OCI-LY1 (cell line): ENCODE data around the gene TSPAN2.

Experiments
- H2AFZ ChIP-seq: fragments of 200-600 bp; sonication (generic), shearing (Covaris generic); 2 replicates; pipeline ENCODE4 v1.6.0; 2014; ENCODE audit warnings: antibody characterized with exemption, mild to moderate bottlenecking, low read length
- H3F3A ChIP-seq: fragments of 200-600 bp; sonication (generic), shearing (Covaris generic); 2 replicates; pipeline ENCODE4 v1.6.0; 2014; ENCODE audit warnings: mild to moderate bottlenecking, antibody characterized with exemption, low read length, moderate library complexity; ENCODE audit not compliant: insufficient read depth
- H3K27ac ChIP-seq: fragments of 200-600 bp; sonication (generic); 2 replicates; pipeline ENCODE4 v1.5.1; 2014; ENCODE audit warnings: low read length, mixed run types, mild to moderate bottlenecking, low read depth; ENCODE audit not compliant: poor library complexity, severe bottlenecking
- H3K27me3 ChIP-seq: fragments of 200-600 bp; sonication (generic); 2 replicates; pipeline ENCODE4 v1.6.0; 2014; ENCODE audit warnings: antibody characterized with exemption, mild to moderate bottlenecking, low read length, moderate library complexity; ENCODE audit not compliant: insufficient read depth
- H3K36me3 ChIP-seq: fragments of 200-600 bp; sonication (generic); 2 replicates; pipeline ENCODE4 v1.6.1; 2014; ENCODE audit warnings: mild to moderate bottlenecking, antibody characterized with exemption, low read length, moderate library complexity, mixed read lengths; ENCODE audit not compliant: insufficient read depth
- H3K4me1 ChIP-seq: fragments of 200-600 bp; sonication (generic); 2 replicates; pipeline ENCODE4 v1.5.1; 2014; ENCODE audit warnings: mild to moderate bottlenecking, low read length, moderate library complexity; ENCODE audit not compliant: insufficient read depth, severe bottlenecking
- H3K4me2 ChIP-seq: fragments of 200-600 bp; sonication (generic), shearing (Covaris generic); 2 replicates; pipeline ENCODE4 v1.6.1; 2014; ENCODE audit warnings: low read length
- H3K4me3 ChIP-seq: fragments of 200-600 bp; sonication (generic); 2 replicates; pipeline ENCODE4 v1.5.1; 2014; ENCODE audit warnings: low read length, low read depth, mild to moderate bottlenecking, mixed read lengths; ENCODE audit not compliant: poor library complexity, severe bottlenecking
- H3K79me2 ChIP-seq: fragments of 200-600 bp; shearing (Covaris generic); 2 replicates; pipeline ENCODE4 v1.6.1; 2016; ENCODE audit warnings: mixed run types, low read length, mixed read lengths; ENCODE audit not compliant: insufficient read depth
- H3K9ac ChIP-seq: fragments of 200-600 bp; sonication (generic), shearing (Covaris generic); 2 replicates; pipeline ENCODE4 v1.6.1; 2014; ENCODE audit warnings: mild to moderate bottlenecking, low read length, mixed read lengths
- H3K9me2 ChIP-seq: fragments of 200-600 bp; sonication (generic), shearing (Covaris generic); 2 replicates; pipeline ENCODE4 v1.6.1; 2014; ENCODE audit warnings: low read depth, mild to moderate bottlenecking, low read length, mixed read lengths
- H3K9me3 ChIP-seq: fragments of 200-600 bp; shearing (Covaris generic); 2 replicates; pipeline ENCODE4 v1.6.1; 2014; ENCODE audit warnings: low read length, mixed read lengths
- H4K20me1 ChIP-seq: fragments of 200-600 bp; sonication (generic), shearing (Covaris generic); 2 replicates; pipeline ENCODE4 v1.6.0; 2016; ENCODE audit warnings: mild to moderate bottlenecking, low read length; ENCODE audit not compliant: insufficient read depth
- EZH2 ChIP-seq: fragments of 200-600 bp; sonication (generic), shearing (Covaris generic); IDR thresholded peaks from 2 replicates; pipeline ENCODE4 v1.8.0; 2017; ENCODE audit warnings: borderline replicate concordance, mixed run types, mild to moderate bottlenecking, antibody characterized with exemption, low read length, moderate library complexity, mixed read lengths
- TF ChIP-seq, protein P1 (sequence below): fragments of 200-600 bp; sonication (generic), shearing (Covaris generic); IDR thresholded peaks from 2 replicates; pipeline ENCODE4 v1.5.1; 2017; ENCODE audit warnings: mild to moderate bottlenecking, antibody characterized with exemption, low read length, moderate library complexity, mixed read lengths

The TSPAN2 gene

DNA sequence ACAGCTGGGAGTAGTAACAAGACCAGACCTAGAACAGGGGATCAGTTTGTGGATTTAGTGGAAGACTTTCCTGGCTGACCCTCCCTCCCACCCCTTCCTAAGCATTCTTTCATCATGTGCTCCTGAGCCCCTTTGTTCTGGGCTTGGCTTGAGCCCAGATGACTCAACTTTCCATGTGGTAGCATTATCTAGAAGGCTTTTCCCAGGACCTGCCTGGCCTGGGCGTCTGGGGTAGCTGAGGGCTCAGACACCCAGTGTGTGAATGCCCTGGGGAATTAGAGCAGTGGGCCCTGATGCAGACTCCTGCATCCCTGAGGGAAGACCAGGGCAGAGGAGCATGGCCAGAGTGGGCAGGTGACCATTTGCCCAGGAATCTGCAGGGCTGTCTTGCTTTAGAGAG, 44.1 kb upstream of the TSPAN2 start:
- no peaks in the 10 kb centered on the region for H4K20me1 ChIP-seq
- no peak for TF ChIP-seq EZH2
- no peaks in the 10 kb centered on the region for H3K4me1 ChIP-seq
- no peak overlapping the region for H2AFZ ChIP-seq
- no peaks in the 10 kb centered on the region for H3K9me3 ChIP-seq
- H3F3A ChIP-seq = no peaks in the 10 kb centered on the region
- no peaks in the 10 kb centered on the region for H3K36me3 ChIP-seq
- no peaks in the 10 kb centered on the region for H3K79me2 ChIP-seq
- no peak overlapping the region for H3K4me3 ChIP-seq
- no peaks in the 10 kb centered on the region for H3K27me3 ChIP-seq
- no peak overlapping the region for H3K27ac ChIP-seq
- H3K9me2 ChIP-seq = no peaks in the 10 kb centered on the region
- no peak overlapping the region for H3K4me2 ChIP-seq
- no peak overlapping the region for H3K9ac ChIP-seq

DNA sequence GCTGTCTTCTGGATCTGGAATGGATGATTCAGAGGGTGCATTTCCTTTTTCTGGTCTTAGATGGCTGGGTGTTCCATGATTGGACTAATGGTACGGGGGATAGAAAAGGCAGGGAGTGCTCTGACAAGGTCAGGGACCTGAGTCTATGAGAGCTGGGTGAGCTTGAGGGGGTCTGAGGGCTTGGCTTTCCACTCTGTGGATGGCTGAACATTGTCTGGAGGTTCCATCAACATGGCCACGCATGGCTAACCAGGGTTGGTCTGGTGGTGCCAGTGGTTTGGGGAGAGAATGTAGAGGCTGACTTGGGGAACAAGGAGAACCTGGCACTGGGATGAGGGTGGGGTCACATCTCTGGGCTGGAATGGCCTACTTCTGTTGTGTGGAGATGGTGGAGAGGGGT, 41.5 kb upstream of the TSPAN2 start:
- no peaks in the 10 kb centered on the region for H3K36me3 ChIP-seq
- H3K4me3 ChIP-seq = no peak overlapping the region
- no peaks in the 10 kb centered on the region for H3F3A ChIP-seq
- no peaks in the 10 kb centered on the region for H3K27me3 ChIP-seq
- H3K79me2 ChIP-seq = no peaks in the 10 kb centered on the region
- H3K4me1 ChIP-seq = no peaks in the 10 kb centered on the region
- no peaks in the 10 kb centered on the region for H3K9me2 ChIP-seq
- H3K4me2 ChIP-seq = no peak overlapping the region
- no peak overlapping the region for H2AFZ ChIP-seq
- no peaks in the 10 kb centered on the region for H4K20me1 ChIP-seq
- no peaks in the 10 kb centered on the region for H3K9me3 ChIP-seq
- no peak overlapping the region for H3K9ac ChIP-seq
- H3K27ac ChIP-seq = no peak overlapping the region
- TF ChIP-seq EZH2 = no peak

DNA sequence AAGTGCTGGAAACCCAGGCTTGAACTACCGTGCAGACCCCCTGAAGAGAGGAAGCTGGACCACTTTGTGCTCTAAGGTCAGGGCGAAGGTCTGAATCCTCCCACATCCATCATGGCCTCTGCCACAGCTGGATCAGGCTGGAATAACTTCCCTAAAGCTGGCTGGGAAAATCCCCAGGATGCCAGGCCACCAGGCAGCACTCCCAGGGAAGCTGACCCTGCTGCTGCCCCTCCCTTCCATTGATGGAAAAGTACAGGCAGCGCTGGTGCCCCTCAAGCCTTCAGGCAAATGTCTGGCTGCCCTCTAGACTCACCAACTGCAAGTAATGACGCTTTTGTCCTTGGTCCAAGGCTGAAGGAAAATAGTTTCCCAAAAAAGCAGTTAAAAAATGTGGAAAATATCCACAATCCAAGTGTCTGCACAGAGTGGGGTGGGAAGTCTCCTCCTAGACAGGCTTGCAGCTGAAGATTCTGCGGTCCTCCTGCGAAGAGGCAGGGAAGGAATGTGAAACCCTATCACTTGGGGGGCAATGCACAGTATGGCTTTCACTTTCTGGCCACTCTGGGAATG, 39.9 kb upstream of the TSPAN2 start:
- Histone ChIP-seq H3K27ac (no peak overlapping the region), H3F3A (no peaks in the 10 kb centered on the region), H3K9me3 (no peaks in the 10 kb centered on the region), H3K9ac (no peak overlapping the region), H3K4me2 (no peak overlapping the region), H4K20me1 (no peaks in the 10 kb centered on the region), H3K27me3 (no peaks in the 10 kb centered on the region), H3K36me3 (no peaks in the 10 kb centered on the region), H3K9me2 (no peaks in the 10 kb centered on the region), H2AFZ (no peak overlapping the region), H3K4me1 (no peaks in the 10 kb centered on the region), H3K4me3 (no peak overlapping the region), H3K79me2 (no peaks in the 10 kb centered on the region)
- no peak for TF ChIP-seq EZH2
- TF ChIP-seq, protein P1, sequence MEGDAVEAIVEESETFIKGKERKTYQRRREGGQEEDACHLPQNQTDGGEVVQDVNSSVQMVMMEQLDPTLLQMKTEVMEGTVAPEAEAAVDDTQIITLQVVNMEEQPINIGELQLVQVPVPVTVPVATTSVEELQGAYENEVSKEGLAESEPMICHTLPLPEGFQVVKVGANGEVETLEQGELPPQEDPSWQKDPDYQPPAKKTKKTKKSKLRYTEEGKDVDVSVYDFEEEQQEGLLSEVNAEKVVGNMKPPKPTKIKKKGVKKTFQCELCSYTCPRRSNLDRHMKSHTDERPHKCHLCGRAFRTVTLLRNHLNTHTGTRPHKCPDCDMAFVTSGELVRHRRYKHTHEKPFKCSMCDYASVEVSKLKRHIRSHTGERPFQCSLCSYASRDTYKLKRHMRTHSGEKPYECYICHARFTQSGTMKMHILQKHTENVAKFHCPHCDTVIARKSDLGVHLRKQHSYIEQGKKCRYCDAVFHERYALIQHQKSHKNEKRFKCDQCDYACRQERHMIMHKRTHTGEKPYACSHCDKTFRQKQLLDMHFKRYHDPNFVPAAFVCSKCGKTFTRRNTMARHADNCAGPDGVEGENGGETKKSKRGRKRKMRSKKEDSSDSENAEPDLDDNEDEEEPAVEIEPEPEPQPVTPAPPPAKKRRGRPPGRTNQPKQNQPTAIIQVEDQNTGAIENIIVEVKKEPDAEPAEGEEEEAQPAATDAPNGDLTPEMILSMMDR = no peak

DNA sequence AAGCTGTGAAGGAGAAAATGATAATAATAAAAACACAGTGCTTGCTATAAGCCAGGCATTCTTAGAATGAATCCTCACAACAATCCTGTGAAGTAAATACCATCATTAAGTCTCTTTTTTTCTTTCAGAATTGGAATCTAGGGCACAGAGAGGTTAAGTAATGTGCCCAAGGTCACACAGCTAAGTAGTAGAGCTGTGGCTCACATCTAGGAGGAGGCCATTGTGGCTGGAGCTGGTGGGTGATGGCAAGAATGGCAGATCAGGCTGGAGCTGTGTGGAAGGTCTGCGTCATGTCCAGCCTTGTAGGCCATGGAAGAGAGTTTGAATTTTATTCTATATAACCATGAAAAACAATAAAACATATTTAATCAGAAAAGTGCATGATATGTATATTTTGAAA, 38.2 kb upstream of the TSPAN2 start:
- no peaks in the 10 kb centered on the region for H3F3A ChIP-seq
- no peaks in the 10 kb centered on the region for H3K9me2 ChIP-seq
- H3K4me1 ChIP-seq = no peaks in the 10 kb centered on the region
- TF ChIP-seq, protein P1 = no peak
- no peak for TF ChIP-seq EZH2
- no peaks in the 10 kb centered on the region for H3K79me2 ChIP-seq
- no peaks in the 10 kb centered on the region for H3K9me3 ChIP-seq
- no peak overlapping the region for H2AFZ ChIP-seq
- H3K4me3 ChIP-seq = no peak overlapping the region
- no peak overlapping the region for H3K9ac ChIP-seq
- no peak overlapping the region for H3K4me2 ChIP-seq
- H3K27me3 ChIP-seq = no peaks in the 10 kb centered on the region
- H3K27ac ChIP-seq = no peak overlapping the region
- H4K20me1 ChIP-seq = no peaks in the 10 kb centered on the region
- no peaks in the 10 kb centered on the region for H3K36me3 ChIP-seq
